ENCODE data around the gene SKA1.
"Not testable (repeated sequence)": the region's sequence is repeated elsewhere in the genome, so short reads cannot be mapped to it uniquely, and the experiment has no call there.

Gene SKA1

DNA sequence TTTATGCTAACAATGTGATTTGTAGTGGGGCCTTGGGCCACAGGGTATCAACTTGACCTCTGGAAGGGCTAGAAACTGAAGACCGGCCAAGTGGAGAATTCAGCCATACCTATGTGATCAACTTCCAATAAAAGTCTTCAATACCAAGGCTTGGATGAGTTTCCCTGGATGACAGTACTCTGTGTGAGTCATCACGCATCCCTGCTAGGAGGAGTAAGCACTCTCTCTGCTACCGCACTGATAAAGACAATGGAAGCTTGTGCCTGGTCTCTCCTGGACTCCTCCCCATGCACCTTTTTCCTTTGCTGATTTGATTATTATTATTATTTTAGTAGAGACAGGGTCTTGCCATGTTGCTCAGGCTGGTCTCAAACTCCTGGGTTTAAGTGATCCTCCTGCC, 58.1 kb downstream of the SKA1 start:
- no peak for DNase-seq

DNA sequence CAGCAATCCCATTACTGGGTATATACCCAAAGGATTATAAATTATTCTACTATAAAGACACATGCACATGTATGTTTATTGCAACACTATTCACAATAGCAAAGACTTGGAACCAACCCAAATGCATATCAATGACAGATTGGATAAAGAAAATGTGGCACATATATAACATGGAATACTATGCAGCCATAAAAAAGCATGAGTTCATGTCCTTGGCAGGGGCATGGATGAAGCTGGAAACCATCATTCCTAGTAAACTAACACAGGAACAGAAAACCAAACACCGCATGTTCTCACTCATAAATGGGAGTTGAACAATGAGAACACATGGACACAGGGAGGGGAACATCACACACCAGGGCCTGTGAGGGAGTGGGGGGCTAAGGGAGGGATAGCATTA, 61.9 kb downstream of the SKA1 start:
- not testable (repeated sequence) for DNase-seq

DNA sequence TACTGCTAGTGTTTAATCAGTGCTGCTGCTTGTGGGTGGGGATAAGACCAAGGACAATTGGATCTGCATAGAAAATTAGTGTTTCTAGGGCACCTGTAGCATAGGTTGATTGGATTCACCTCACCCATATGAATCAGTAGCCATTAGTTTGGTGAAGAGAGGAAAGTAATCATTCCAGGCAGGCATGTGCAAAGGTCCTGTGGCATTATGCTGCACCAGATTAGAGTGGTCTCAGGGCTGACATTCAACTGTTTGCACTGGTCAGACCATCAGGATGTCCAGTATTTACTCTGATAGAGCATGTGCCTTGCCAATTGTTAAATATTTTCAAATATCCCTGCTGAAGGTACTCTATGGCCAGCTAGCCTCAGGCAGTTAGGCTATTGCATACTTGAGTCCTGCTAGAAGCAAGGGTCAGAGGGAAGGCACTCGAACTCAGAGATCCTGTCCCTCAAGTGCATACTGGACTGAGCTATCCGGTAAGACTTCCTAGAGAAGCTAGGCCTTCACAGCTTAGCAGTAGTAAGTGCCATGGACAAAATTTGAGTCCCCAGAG, 64.7 kb downstream of the SKA1 start:
- DNase-seq, result no peak

DNA sequence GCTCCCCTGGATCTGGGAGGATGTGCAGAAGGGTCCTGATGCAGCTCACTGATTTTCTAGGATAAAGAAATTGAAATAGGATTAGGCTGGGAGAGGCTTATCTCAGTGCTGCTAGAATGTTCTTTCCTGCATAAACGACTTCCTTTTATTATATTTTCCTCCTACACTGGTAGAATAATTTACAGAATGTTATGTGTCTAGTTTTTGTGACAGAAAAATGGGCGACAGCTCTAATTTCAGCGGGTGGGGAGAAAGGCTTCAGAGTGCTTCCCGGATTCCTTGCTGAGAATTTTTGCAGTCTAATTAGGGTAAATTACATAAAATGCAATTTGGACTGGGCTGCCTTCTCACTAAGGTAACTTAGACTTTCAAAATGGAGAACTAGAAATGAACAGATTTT, 66.2 kb downstream of the SKA1 start:
- no peak for DNase-seq

DNA sequence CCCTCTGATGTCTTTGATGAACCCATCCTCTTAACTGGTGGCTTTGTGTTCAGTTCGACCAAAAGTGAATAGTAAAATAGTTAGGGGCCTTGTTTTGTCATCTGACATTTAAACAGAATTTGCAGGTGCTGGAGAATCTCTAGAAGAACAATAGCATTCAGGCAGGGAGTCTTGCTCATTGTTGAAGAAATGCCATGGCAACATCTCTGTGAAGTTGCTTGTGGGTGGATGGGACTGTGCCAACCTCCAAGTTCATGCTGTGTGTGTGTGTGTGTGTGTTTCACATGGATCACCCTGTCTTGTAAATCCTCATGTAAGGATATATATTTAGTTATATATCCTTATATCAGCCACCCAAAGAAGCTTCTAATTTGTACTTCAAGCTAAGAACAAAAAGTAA, 66.7 kb downstream of the SKA1 start:
- DNase-seq, result no peak

Measured in SHP77 treated with DMSO at 0.1 percent for 48 hours (cell line).